Skeletal muscle satellite cell (primary cell): ENCODE measurements around the gene KLRD1. TPM values are rescaled to one million over a fixed set of nuclear protein-coding genes. Genes with fewer than 3 reads are reported as not detected.

Experiments used
- H3K27me3 ChIP-seq: 2 replicates; pipeline ENCODE4 v1.7.0; 2013; ENCODE audit warnings: low read length; ENCODE audit not compliant: control insufficient read depth, insufficient read depth
- H3K36me3 ChIP-seq: 2 replicates; pipeline ENCODE4 v1.7.0; 2013; ENCODE audit warnings: mild to moderate bottlenecking, control low read depth, low read length; ENCODE audit not compliant: insufficient read depth
- H3K4me1 ChIP-seq: 2 replicates; pipeline ENCODE4 v1.7.0; 2013; ENCODE audit warnings: low read length; ENCODE audit not compliant: control insufficient read depth, insufficient read depth
- H3K4me2 ChIP-seq: 2 replicates; pipeline ENCODE4 v1.7.0; 2013; ENCODE audit warnings: mild to moderate bottlenecking, low read length
- H3K4me3 ChIP-seq: 2 replicates; pipeline ENCODE4 v1.7.0; 2013; ENCODE audit warnings: low read length
- H3K9ac ChIP-seq: 2 replicates; pipeline ENCODE4 v1.7.0; 2013; ENCODE audit warnings: mild to moderate bottlenecking, low read depth, low read length, moderate library complexity
- H3K9me3 ChIP-seq: replicated peaks from 2 replicates; pipeline ENCODE4 v1.7.0; 2013; ENCODE audit warnings: mild to moderate bottlenecking, control low read depth, low read length
- total RNA-seq: library from RNA; depleted of rRNA; stranded (reverse); fragments of >200 nt; gene quantifications from 2 replicates; pipeline ENCODE4 v1.2.3, GENCODE V29; 2012; rRNA removed

The KLRD1 gene
- total RNA-seq: under 0.01 and 0.51 TPM in 2 replicates

GRCh38 chr12:10307630-10308029 is at the start of gene KLRD1:
TSS of gene KLRD1 (plus strand) at chr12:10307870. CDS start at chr12:10308078, 208 bp downstream.
- H3K4me3 ChIP-seq: no peak within 1 kb of the TSS
- H3K27me3 ChIP-seq: peaks cover 32% of the 10 kb centered on the region
- no peak within 1 kb of the TSS for H3K4me2 ChIP-seq
- H3K9ac ChIP-seq: no peak within 1 kb of the TSS
- H3K9me3 ChIP-seq: no peaks in the 10 kb centered on the region
- no peaks in the 10 kb centered on the region for H3K36me3 ChIP-seq
- peaks cover 17% of the 10 kb centered on the region for H3K4me1 ChIP-seq

- Histone ChIP-seq H3K4me2 (no peak overlapping the region), H3K27me3 (no peaks in the 10 kb centered on the region), H3K4me3 (no peak overlapping the region), H3K9ac (no peak overlapping the region), H3K4me1 (no peaks in the 10 kb centered on the region), H3K9me3 (no peaks in the 10 kb centered on the region), H3K36me3 (no peaks in the 10 kb centered on the region)
Observed at GRCh38 chr12:10260927-10261326, 46.7 kb upstream of the KLRD1 start.

- no peak overlapping the region for H3K9ac ChIP-seq
Observed at GRCh38 chr12:10268037-10268436, 39.6 kb upstream of the KLRD1 start.

GRCh38 chr12:10272467-10272866 is 35.2 kb upstream of the KLRD1 start:
- Histone ChIP-seq H3K4me3 (no peak overlapping the region), H3K9me3 (no peaks in the 10 kb centered on the region), H3K36me3 (no peaks in the 10 kb centered on the region), H3K4me2 (no peak overlapping the region), H3K27me3 (no peaks in the 10 kb centered on the region), H3K4me1 (no peaks in the 10 kb centered on the region), H3K9ac (no peak overlapping the region)

More at GRCh38 chr12:10268037-10268436, 39.6 kb upstream of the KLRD1 start:
- Histone ChIP-seq H3K36me3 (no peaks in the 10 kb centered on the region), H3K4me1 (no peaks in the 10 kb centered on the region), H3K4me2 (no peak overlapping the region), H3K9me3 (no peaks in the 10 kb centered on the region), H3K4me3 (no peak overlapping the region), H3K27me3 (no peaks in the 10 kb centered on the region)

GRCh38 chr12:10276774-10277173 is 30.9 kb upstream of the KLRD1 start:
- Histone ChIP-seq H3K4me3 (no peak overlapping the region), H3K9me3 (no peaks in the 10 kb centered on the region), H3K27me3 (no peaks in the 10 kb centered on the region), H3K36me3 (no peaks in the 10 kb centered on the region), H3K4me2 (no peak overlapping the region), H3K4me1 (no peaks in the 10 kb centered on the region), H3K9ac (no peak overlapping the region)

- no peaks in the 10 kb centered on the region for H3K9me3 ChIP-seq
- H3K4me2 ChIP-seq: no peak overlapping the region
- no peak overlapping the region for H3K4me3 ChIP-seq
- no peak overlapping the region for H3K9ac ChIP-seq
- H3K27me3 ChIP-seq: no peaks in the 10 kb centered on the region
- no peaks in the 10 kb centered on the region for H3K36me3 ChIP-seq
- no peaks in the 10 kb centered on the region for H3K4me1 ChIP-seq
Observed at GRCh38 chr12:10278104-10278503, 29.6 kb upstream of the KLRD1 start.

GRCh38 chr12:10279937-10280336 is 27.7 kb upstream of the KLRD1 start:
- no peaks in the 10 kb centered on the region for H3K36me3 ChIP-seq
- H3K4me2 ChIP-seq: no peak overlapping the region
- no peaks in the 10 kb centered on the region for H3K4me1 ChIP-seq
- H3K27me3 ChIP-seq: no peaks in the 10 kb centered on the region
- H3K4me3 ChIP-seq: no peak overlapping the region
- H3K9ac ChIP-seq: no peak overlapping the region
- H3K9me3 ChIP-seq: no peaks in the 10 kb centered on the region

- Histone ChIP-seq H3K27me3 (no peaks in the 10 kb centered on the region), H3K4me1 (no peaks in the 10 kb centered on the region), H3K4me2 (no peak overlapping the region), H3K9ac (no peak overlapping the region), H3K4me3 (no peak overlapping the region), H3K36me3 (no peaks in the 10 kb centered on the region), H3K9me3 (no peaks in the 10 kb centered on the region)
Observed at GRCh38 chr12:10283027-10283426, 24.6 kb upstream of the KLRD1 start.

GRCh38 chr12:10285919-10286318 is 21.8 kb upstream of the KLRD1 start:
- Histone ChIP-seq H3K4me1 (no peaks in the 10 kb centered on the region), H3K9me3 (no peaks in the 10 kb centered on the region), H3K4me2 (no peak overlapping the region), H3K4me3 (no peak overlapping the region), H3K27me3 (no peaks in the 10 kb centered on the region), H3K9ac (no peak overlapping the region), H3K36me3 (no peaks in the 10 kb centered on the region)

- Histone ChIP-seq H3K4me1 (no peaks in the 10 kb centered on the region), H3K4me2 (no peak overlapping the region), H3K27me3 (no peaks in the 10 kb centered on the region), H3K36me3 (no peaks in the 10 kb centered on the region), H3K9me3 (no peaks in the 10 kb centered on the region), H3K4me3 (no peak overlapping the region), H3K9ac (no peak overlapping the region)
Observed at GRCh38 chr12:10289005-10289754, 18.5 kb upstream of the KLRD1 start.

GRCh38 chr12:10291030-10291429 is 16.6 kb upstream of the KLRD1 start:
- Histone ChIP-seq H3K36me3 (no peaks in the 10 kb centered on the region), H3K9ac (no peak overlapping the region), H3K4me3 (no peak overlapping the region), H3K27me3 (no peaks in the 10 kb centered on the region), H3K4me2 (no peak overlapping the region), H3K9me3 (no peaks in the 10 kb centered on the region), H3K4me1 (no peaks in the 10 kb centered on the region)

GRCh38 chr12:10293151-10293550 is 14.5 kb upstream of the KLRD1 start:
- Histone ChIP-seq H3K4me1 (no peaks in the 10 kb centered on the region), H3K4me3 (no peak overlapping the region), H3K9me3 (no peaks in the 10 kb centered on the region), H3K9ac (no peak overlapping the region), H3K27me3 (no peaks in the 10 kb centered on the region), H3K4me2 (no peak overlapping the region), H3K36me3 (no peaks in the 10 kb centered on the region)
